ENCODE data around the gene LCT. TPM values are rescaled to one million over a fixed set of nuclear protein-coding genes. Genes with fewer than 3 reads are reported as not detected.
A peak's percentile ranks its signal among the peaks of the same experiment; 100 is the strongest.
"Not testable (repeated sequence)": the region's sequence is repeated elsewhere in the genome, so short reads cannot be mapped to it uniquely, and the experiment has no call there.

LCT gene
- under 1 TPM; 0.12 to 0.19 TPM for total RNA-seq

- POLR2A ChIA-PET, result no interaction called here
- peaks cover 30% of the 10 kb centered on the region for H3K4me1 Mint-ChIP-seq
- H3K36me3 Mint-ChIP-seq (ENCODE audit: low read depth), result peaks cover 27% of the 10 kb centered on the region
- H3K27ac Mint-ChIP-seq, result peak within 1 kb of the TSS; percentile 36
- CTCF ChIA-PET, result no interaction called here
- H3K4me3 Mint-ChIP-seq, result no peak within 1 kb of the TSS
- H3K9me3 Mint-ChIP-seq, result no peaks in the 10 kb centered on the region
- no peak for DNase-seq
- no peaks in the 10 kb centered on the region for H3K27me3 Mint-ChIP-seq
Observed at GRCh38 chr2:135836596-135837270, at the start of gene LCT. LCT (minus strand) TSS chr2:135837184; CDS start chr2:135837169, 15 bp downstream.

GRCh38 chr2:135885709-135886108 is 48.7 kb upstream of the LCT start:
- Mint-ChIP-seq H3K9me3 (no peaks in the 10 kb centered on the region), H3K27me3 (peaks cover 5% of the 10 kb centered on the region), H3K4me1 (peaks cover 5% of the 10 kb centered on the region), H3K4me3 (no peak overlapping the region), H3K36me3 (ENCODE audit: low read depth) (no peaks in the 10 kb centered on the region), H3K27ac (no peak overlapping the region)
- DNase-seq, result no peak
- ChIA-PET CTCF (interaction anchor here (1.0 to 1.6 kb wide), 5 partner anchors 9 to 259 kb away, joined by 4 to 5 read pairs (median 5); partner anchors contain the start of gene MCM6), POLR2A (no interaction called here)

- H3K4me1 Mint-ChIP-seq, result peaks cover 3% of the 10 kb centered on the region
- DNase-seq, result no peak
- no peak overlapping the region for H3K27ac Mint-ChIP-seq
- no peaks in the 10 kb centered on the region for H3K36me3 Mint-ChIP-seq (ENCODE audit: low read depth)
- H3K4me3 Mint-ChIP-seq, result no peak overlapping the region
- peaks cover 4% of the 10 kb centered on the region for H3K27me3 Mint-ChIP-seq
- ChIA-PET CTCF (interaction anchor here (0.6 to 2.1 kb wide), 4 partner anchors 10 to 498 kb away, joined by 3 to 5 read pairs (median 4); no protein-coding TSS in a partner anchor), POLR2A (no interaction called here)
- no peaks in the 10 kb centered on the region for H3K9me3 Mint-ChIP-seq
Observed at GRCh38 chr2:135882415-135882814, 45.4 kb upstream of the LCT start.

GRCh38 chr2:135876770-135877169 is 39.8 kb upstream of the LCT start:
- not testable (repeated sequence) for H3K27me3 Mint-ChIP-seq, H3K9me3 Mint-ChIP-seq, DNase-seq
- POLR2A ChIA-PET, result interaction anchor here (0.6 to 1.2 kb wide), 2 partner anchors 218 to 508 kb away, joined by 3 to 4 read pairs; no protein-coding TSS in a partner anchor
- H3K4me3 Mint-ChIP-seq, result peak overlapping the region; percentile 90
- peaks cover 30% of the 10 kb centered on the region for H3K36me3 Mint-ChIP-seq (ENCODE audit: low read depth)
- peaks cover 40% of the 10 kb centered on the region for H3K4me1 Mint-ChIP-seq
- peak overlapping the region; percentile 93 for H3K27ac Mint-ChIP-seq
- CTCF ChIA-PET, result interaction anchor here (1.0 to 1.8 kb wide), 6 partner anchors 9 to 508 kb away, joined by 3 to 9 read pairs (median 5); no protein-coding TSS in a partner anchor

GRCh38 chr2:135876066-135876711 is 39.2 kb upstream of the LCT start, which contains the start of gene MCM6:
MCM6 (minus strand) TSS chr2:135876443; CDS start chr2:135876365, 78 bp downstream.
- POLR2A ChIA-PET, result interaction anchor here (0.6 to 1.2 kb wide), 4 partner anchors 57 to 508 kb away, joined by 3 to 4 read pairs (median 3); partner anchors contain the start of gene UBXN4
- DNase-seq, result peak; percentile 100
- Mint-ChIP-seq H3K27ac (peak within 1 kb of the TSS; percentile 96), H3K9me3 (no peaks in the 10 kb centered on the region), H3K36me3 (ENCODE audit: low read depth) (peaks cover 36% of the 10 kb centered on the region), H3K4me1 (peaks cover 44% of the 10 kb centered on the region), H3K4me3 (peak within 1 kb of the TSS; percentile 90), H3K27me3 (no peaks in the 10 kb centered on the region)
- CTCF ChIA-PET, result interaction anchor here (0.9 to 1.8 kb wide), 11 partner anchors 10 to 508 kb away, joined by 3 to 9 read pairs (median 4); no protein-coding TSS in a partner anchor

- H3K4me3 Mint-ChIP-seq, result peak overlapping the region; percentile 90
- no peaks in the 10 kb centered on the region for H3K9me3 Mint-ChIP-seq
- H3K4me1 Mint-ChIP-seq, result peaks cover 48% of the 10 kb centered on the region
- peak; percentile 78 for DNase-seq
- peaks cover 41% of the 10 kb centered on the region for H3K36me3 Mint-ChIP-seq (ENCODE audit: low read depth)
- no peaks in the 10 kb centered on the region for H3K27me3 Mint-ChIP-seq
- ChIA-PET CTCF (interaction anchor here (0.9 to 1.8 kb wide), 11 partner anchors 10 to 509 kb away, joined by 3 to 9 read pairs (median 4); no protein-coding TSS in a partner anchor), POLR2A (interaction anchor here (0.5 to 1.0 kb wide), 3 partner anchors 57 to 509 kb away, joined by 3 read pairs; partner anchors contain the start of gene UBXN4)
- peak overlapping the region; percentile 96 for H3K27ac Mint-ChIP-seq
Observed at GRCh38 chr2:135875491-135876065, 38.6 kb upstream of the LCT start.

GRCh38 chr2:135874777-135875365 is 37.9 kb upstream of the LCT start:
- H3K27ac Mint-ChIP-seq, result peak overlapping the region; percentile 96
- H3K4me1 Mint-ChIP-seq, result peaks cover 55% of the 10 kb centered on the region
- DNase-seq, result no peak
- H3K4me3 Mint-ChIP-seq, result peak overlapping the region; percentile 90
- no peaks in the 10 kb centered on the region for H3K27me3 Mint-ChIP-seq
- H3K9me3 Mint-ChIP-seq, result no peaks in the 10 kb centered on the region
- ChIA-PET POLR2A (interaction anchor here (0.5 to 1.0 kb wide), 2 partner anchors 133 to 510 kb away, joined by 3 read pairs; partner anchors contain the start of gene UBXN4), CTCF (interaction anchor here (1.0 to 1.8 kb wide), 6 partner anchors 9 to 510 kb away, joined by 3 to 9 read pairs (median 5); no protein-coding TSS in a partner anchor)
- peaks cover 47% of the 10 kb centered on the region for H3K36me3 Mint-ChIP-seq (ENCODE audit: low read depth)

GRCh38 chr2:135870571-135870970 is 33.6 kb upstream of the LCT start:
- H3K4me1 Mint-ChIP-seq, result peaks cover 66% of the 10 kb centered on the region
- no peak for DNase-seq
- no peaks in the 10 kb centered on the region for H3K9me3 Mint-ChIP-seq
- ChIA-PET POLR2A (no interaction called here), CTCF (interaction anchor here (1.2 to 1.8 kb wide), 3 partner anchors 11 to 510 kb away, joined by 3 to 5 read pairs (median 4); no protein-coding TSS in a partner anchor)
- no peak overlapping the region for H3K4me3 Mint-ChIP-seq
- H3K36me3 Mint-ChIP-seq (ENCODE audit: low read depth), result peaks cover 72% of the 10 kb centered on the region
- H3K27me3 Mint-ChIP-seq, result no peaks in the 10 kb centered on the region
- H3K27ac Mint-ChIP-seq, result peak overlapping the region; percentile 20

GRCh38 chr2:135863233-135863632 is 26.2 kb upstream of the LCT start:
- no peak for DNase-seq
- Mint-ChIP-seq H3K4me1 (peaks cover 37% of the 10 kb centered on the region), H3K27me3 (no peaks in the 10 kb centered on the region), H3K36me3 (ENCODE audit: low read depth) (peaks cover 69% of the 10 kb centered on the region), H3K27ac (no peak overlapping the region), H3K4me3 (no peak overlapping the region), H3K9me3 (no peaks in the 10 kb centered on the region)
- ChIA-PET CTCF (interaction anchor here (1.6 to 1.7 kb wide), 2 partner anchors 8 to 9 kb away, joined by 3 to 5 read pairs; no protein-coding TSS in a partner anchor), POLR2A (no interaction called here)

- Mint-ChIP-seq H3K4me3 (no peak overlapping the region), H3K27ac (no peak overlapping the region), H3K27me3 (no peaks in the 10 kb centered on the region), H3K4me1 (peaks cover 33% of the 10 kb centered on the region), H3K36me3 (ENCODE audit: low read depth) (peaks cover 68% of the 10 kb centered on the region), H3K9me3 (no peaks in the 10 kb centered on the region)
- POLR2A ChIA-PET, result no interaction called here
- CTCF ChIA-PET, result no interaction called here
- DNase-seq, result no peak
Observed at GRCh38 chr2:135862718-135863117, 25.7 kb upstream of the LCT start.

- Mint-ChIP-seq H3K4me1 (peaks cover 6% of the 10 kb centered on the region), H3K4me3 (no peak overlapping the region), H3K36me3 (ENCODE audit: low read depth) (peaks cover 62% of the 10 kb centered on the region), H3K27me3 (no peaks in the 10 kb centered on the region), H3K27ac (no peak overlapping the region), H3K9me3 (no peaks in the 10 kb centered on the region)
- DNase-seq, result no peak
- ChIA-PET CTCF (interaction anchor here (0.6 to 2.1 kb wide), 5 partner anchors 12 to 267 kb away, joined by 3 to 7 read pairs (median 4); no protein-coding TSS in a partner anchor), POLR2A (no interaction called here)
Observed at GRCh38 chr2:135853401-135853800, 16.4 kb upstream of the LCT start.

GRCh38 chr2:135851858-135852257 is 14.9 kb upstream of the LCT start:
- DNase-seq, result no peak
- no peak overlapping the region for H3K27ac Mint-ChIP-seq
- POLR2A ChIA-PET, result interaction anchor here (0.5 kb wide), 1 partner anchor 10 kb away, joined by 4 read pairs; no protein-coding TSS in a partner anchor
- no peak overlapping the region for H3K4me3 Mint-ChIP-seq
- CTCF ChIA-PET, result interaction anchor here (1.1 to 1.2 kb wide), 2 partner anchors 12 to 15 kb away, joined by 3 read pairs; no protein-coding TSS in a partner anchor
- H3K9me3 Mint-ChIP-seq, result no peaks in the 10 kb centered on the region
- H3K36me3 Mint-ChIP-seq (ENCODE audit: low read depth), result peaks cover 59% of the 10 kb centered on the region
- H3K27me3 Mint-ChIP-seq, result no peaks in the 10 kb centered on the region
- peaks cover 10% of the 10 kb centered on the region for H3K4me1 Mint-ChIP-seq

Data from activated CD4-positive, alpha-beta T cell treated with anti-CD3 and anti-CD28 coated beads, Interleukin-2, amount 10 ng/mL, durations not matched to agents 7 days and 5 days (primary cell).